Gastrocnemius medialis (tissue), 4 donors: ENCODE data around the gene FANCE. TPM values are rescaled to one million over a fixed set of nuclear protein-coding genes. Genes with fewer than 3 reads are reported as not detected.
A peak's percentile ranks its signal among the peaks of the same experiment; 100 is the strongest.

Experiments used
- ATAC-seq, 2 donors: fragments of 150-250 bp; one replicate each; pipeline ENCODE4 v1.9.1; 2016
- DNase-seq, 2 donors: peaks; one replicate each; pipeline ENCODE4 v3.0.0-alpha.2; 2019
- H3K27ac ChIP-seq, 4 donors: fragments of 200-600 bp; sonication (generic); 1 replicate in 1 of 4; 2 replicates in 3 of 4; pipeline ENCODE4 v1.5.1; 2016 to 2018; ENCODE audit warnings: mild to moderate bottlenecking in 2 of 4, moderate library complexity in 1 of 4
- H3K27me3 ChIP-seq, 3 donors: fragments of 200-600 bp; sonication (generic) in 2 of 3; 1 replicate in 1 of 3; 2 replicates in 2 of 3; pipeline versions ENCODE4 v1.5.1 to v1.6.0; 2016 to 2019; ENCODE audit warnings: mild to moderate bottlenecking in 1 of 3, moderate library complexity in 1 of 3
- H3K36me3 ChIP-seq, 2 donors: fragments of 200-600 bp; sonication (generic) in 1 of 2; one replicate each; pipeline ENCODE4 v1.5.1; 2017 to 2018
- H3K4me1 ChIP-seq, 2 donors: fragments of 200-600 bp; sonication (generic) in 1 of 2; one replicate each; pipeline ENCODE4 v1.5.1; 2016 to 2017; ENCODE audit warnings: mild to moderate bottlenecking in 2 of 2
- H3K4me3 ChIP-seq, 4 donors: fragments of 200-600 bp; sonication (generic) in 3 of 4; 1 replicate in 1 of 4; 2 replicates in 3 of 4; pipeline ENCODE4 v1.5.1; 2016 to 2019; ENCODE audit warnings: mild to moderate bottlenecking in 2 of 4
- H3K9me3 ChIP-seq, 3 donors: fragments of 200-600 bp; sonication (generic) in 2 of 3; 1 replicate in 1 of 3; 2 replicates in 2 of 3; pipeline ENCODE4 v1.5.1; 2016 to 2019
- CTCF ChIP-seq, 5 experiments: fragments of 450-650 bp in 3 of 5; fragments of 200-600 bp in 2 of 5; sonication (generic) in 2 of 5; IDR thresholded peaks in 4 of 5; conservative IDR thresholded peaks in 1 of 5; 1 replicate in 4 of 5; 2 replicates in 1 of 5; pipeline ENCODE4 v1.5.1; 2016 to 2019; ENCODE audit warnings: antibody characterized with exemption in 5 of 5, mild to moderate bottlenecking in 3 of 5, moderate library complexity in 3 of 5
- POLR2A ChIP-seq, 2 donors: fragments of 450-650 bp; IDR thresholded peaks; one replicate each; pipeline ENCODE4 v1.6.1; 2017; ENCODE audit warnings: antibody characterized with exemption in 2 of 2, mild to moderate bottlenecking in 2 of 2, moderate library complexity in 2 of 2
- in situ Hi-C, 4 donors: fragments of 200-750 bp; cut with MboI; loops; one replicate each; pipeline versions ENCODE4 v1.15.0 to v1.8.0; 2017; ENCODE audit warnings: low sequenced_read_pairs in 4 of 4
- intact Hi-C: fragments of 100-400 bp; cut with DNase I; formaldehyde crosslinking; loops from one replicate; pipeline ENCODE4 v1.15.1; 2023; ENCODE audit warnings: low total_unique reads
- total RNA-seq, 4 donors: library from RNA; depleted of rRNA; stranded (reverse); fragments of >200 nt; gene quantifications; one replicate each; pipeline versions ENCODE4 v1.1.0 to v1.2.3, GENCODE V29; 2016

FANCE gene
- total RNA-seq, 4 donors from 2014 or later: 2.5 to 10.5 (median 5.9) TPM

GRCh38 chr6:35498422-35499067 lies 46.4 kb downstream of the FANCE start:
- no peak for ATAC-seq

GRCh38 chr6:35499372-35499771 lies 47.2 kb downstream of the FANCE start:
- H3K4me3 ChIP-seq: no peak overlapping the region
- DNase-seq: no peak
- peak overlapping the region in 2 of 4 donors; percentile 93 to 94 for H3K27ac ChIP-seq
- intact Hi-C loops (no loop called here), in situ Hi-C loops (no loop called here)
- ATAC-seq: no peak
- H3K9me3 ChIP-seq: no peaks in the 10 kb centered on the region
- no peaks in the 10 kb centered on the region for H3K36me3 ChIP-seq
- H3K27me3 ChIP-seq: no peaks in the 10 kb centered on the region
- TF ChIP-seq CTCF (IDR thresholded peaks at IDR 0.05 in 4 of 5, conservative IDR thresholded peaks at IDR 0.05 in 1 of 5): no peak
- TF ChIP-seq POLR2A (IDR thresholded peaks at IDR 0.05): no peak
- H3K4me1 ChIP-seq: peaks cover 38 to 46% of the 10 kb centered on the region in 2 donors

More at GRCh38 chr6:35498422-35499067, 46.4 kb downstream of the FANCE start:
- Histone ChIP-seq H3K4me3 (peak overlapping the region; percentile 63 to 95 (median 84)), H3K27ac (peak overlapping the region; percentile 93 to 99 (median 96)), H3K36me3 (no peaks in the 10 kb centered on the region), H3K4me1 (peaks cover 41 to 52% of the 10 kb centered on the region in 2 donors), H3K27me3 (no peaks in the 10 kb centered on the region), H3K9me3 (no peaks in the 10 kb centered on the region)
- no peak for TF ChIP-seq POLR2A (IDR thresholded peaks at IDR 0.05)
- no peak for TF ChIP-seq CTCF (IDR thresholded peaks at IDR 0.05 in 4 of 5, conservative IDR thresholded peaks at IDR 0.05 in 1 of 5)
- no peak for DNase-seq
- in situ Hi-C loops: no loop called here
- intact Hi-C loops: no loop called here

- Histone ChIP-seq H3K36me3 (no peaks in the 10 kb centered on the region), H3K9me3 (no peaks in the 10 kb centered on the region), H3K4me1 (peaks cover 28 to 32% of the 10 kb centered on the region in 2 donors), H3K27ac (peak overlapping the region; percentile 73 to 94 (median 86)), H3K4me3 (no peak overlapping the region), H3K27me3 (no peaks in the 10 kb centered on the region)
- DNase-seq (peak; percentile 76 to 80), ATAC-seq (peak; percentile 71 to 75)
- TF ChIP-seq CTCF (IDR thresholded peaks at IDR 0.05 in 4 of 5, conservative IDR thresholded peaks at IDR 0.05 in 1 of 5) (no peak), POLR2A (IDR thresholded peaks at IDR 0.05) (peak; percentile 45 to 84)
- intact Hi-C loops (no loop called here), in situ Hi-C loops (no loop called here)
These were observed 48.6 kb downstream of the FANCE start for GRCh38 chr6:35500782-35501181.

GRCh38 chr6:35501784-35502183 lies 49.6 kb downstream of the FANCE start:
- no peaks in the 10 kb centered on the region for H3K36me3 ChIP-seq
- intact Hi-C loops (no loop called here), in situ Hi-C loops (no loop called here)
- peak overlapping the region in 2 of 4 donors; percentile 93 to 94 for H3K27ac ChIP-seq
- ATAC-seq (no peak), DNase-seq (no peak)
- no peaks in the 10 kb centered on the region for H3K9me3 ChIP-seq
- peaks cover 28 to 30% of the 10 kb centered on the region in 2 donors for H3K4me1 ChIP-seq
- no peak for TF ChIP-seq CTCF (IDR thresholded peaks at IDR 0.05 in 4 of 5, conservative IDR thresholded peaks at IDR 0.05 in 1 of 5)
- no peak for TF ChIP-seq POLR2A (IDR thresholded peaks at IDR 0.05)
- no peak overlapping the region for H3K4me3 ChIP-seq
- no peaks in the 10 kb centered on the region for H3K27me3 ChIP-seq
